Panc1 (cell line): ENCODE measurements around the gene EIF5A.

Experiments used
- CTCF ChIP-seq: fragments of 450-650 bp; IDR thresholded peaks from 2 replicates; pipeline ENCODE4 v1.5.1; 2017; ENCODE audit warnings: mild to moderate bottlenecking
- SIN3A ChIP-seq: IDR thresholded peaks from 2 replicates; pipeline ENCODE4 v1.6.1; 2012; ENCODE audit warnings: low read depth, mild to moderate bottlenecking, low read length, moderate library complexity, borderline replicate concordance; ENCODE audit not compliant: insufficient read depth

- TF ChIP-seq CTCF (no peak), SIN3A (no peak)
Observed at GRCh38 chr17:7330638-7331015, 23.2 kb downstream of the EIF5A start.
